Activated CD4-positive, alpha-beta T cell treated with anti-CD3 and anti-CD28 coated beads for 48 hours (primary cell): Measurements from ENCODE around the gene MAT2B.

Experiments
- DNase-seq: peaks from one replicate; pipeline ENCODE4 v3.0.0-alpha.2; 2020

Gene MAT2B

DNA sequence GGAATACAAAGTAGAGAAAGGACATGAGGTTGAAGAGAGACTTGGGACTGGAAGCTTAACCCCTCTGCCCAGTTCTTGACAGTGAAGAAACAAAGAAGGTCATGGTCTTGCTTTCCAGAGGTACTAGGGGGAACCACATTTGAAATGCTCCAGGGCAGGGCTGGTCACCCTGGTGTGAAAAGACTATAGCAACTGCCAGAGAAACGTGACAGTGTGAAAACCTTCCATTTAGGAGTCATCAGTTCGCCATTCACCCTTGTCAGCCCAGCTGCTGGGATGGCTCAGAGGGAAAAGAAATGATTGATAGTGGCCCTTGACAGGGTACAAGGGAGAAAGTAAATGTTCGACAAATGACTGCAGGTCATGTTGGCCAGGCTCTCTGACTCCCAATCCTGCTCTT lies 56.7 kb downstream of the MAT2B start:
- DNase-seq: no peak

- DNase-seq: no peak
Observed at GRCh38 chr5:163563112-163563511, 57.7 kb downstream of the MAT2B start.

- DNase-seq: no peak
Observed at GRCh38 chr5:163563880-163564279, 58.5 kb downstream of the MAT2B start.

DNA sequence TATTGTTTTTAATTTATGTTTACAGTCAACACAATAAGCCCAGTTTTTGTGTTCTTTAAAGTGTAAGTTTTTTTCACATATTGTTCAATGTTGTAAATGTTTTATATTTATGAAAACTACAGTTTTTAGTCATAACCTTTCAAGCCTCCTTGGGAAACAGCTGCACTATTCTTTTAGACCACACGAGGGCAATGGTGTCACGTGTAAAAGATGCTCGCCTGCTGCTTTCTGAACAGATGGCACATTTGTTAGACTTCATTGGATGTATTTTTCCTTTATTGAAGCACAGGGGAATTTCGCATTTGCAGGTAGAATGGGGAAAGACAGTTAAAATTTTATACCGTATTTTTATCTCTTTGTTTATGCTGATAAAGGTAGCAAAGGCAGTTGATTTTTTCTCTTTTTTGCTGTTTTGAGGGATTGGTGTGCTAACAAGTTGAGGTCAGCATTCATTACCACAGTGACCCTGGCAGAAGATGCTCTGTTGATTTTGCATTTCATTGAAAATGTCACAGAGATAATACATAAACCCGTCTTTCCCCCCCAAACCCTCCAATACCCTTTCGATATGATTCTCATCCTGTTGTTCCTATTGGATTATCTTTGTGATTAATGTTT lies 59.0 kb downstream of the MAT2B start:
- DNase-seq: peak; percentile 76

- no peak for DNase-seq
Observed at GRCh38 chr5:163565492-163565891, 60.1 kb downstream of the MAT2B start.

DNA sequence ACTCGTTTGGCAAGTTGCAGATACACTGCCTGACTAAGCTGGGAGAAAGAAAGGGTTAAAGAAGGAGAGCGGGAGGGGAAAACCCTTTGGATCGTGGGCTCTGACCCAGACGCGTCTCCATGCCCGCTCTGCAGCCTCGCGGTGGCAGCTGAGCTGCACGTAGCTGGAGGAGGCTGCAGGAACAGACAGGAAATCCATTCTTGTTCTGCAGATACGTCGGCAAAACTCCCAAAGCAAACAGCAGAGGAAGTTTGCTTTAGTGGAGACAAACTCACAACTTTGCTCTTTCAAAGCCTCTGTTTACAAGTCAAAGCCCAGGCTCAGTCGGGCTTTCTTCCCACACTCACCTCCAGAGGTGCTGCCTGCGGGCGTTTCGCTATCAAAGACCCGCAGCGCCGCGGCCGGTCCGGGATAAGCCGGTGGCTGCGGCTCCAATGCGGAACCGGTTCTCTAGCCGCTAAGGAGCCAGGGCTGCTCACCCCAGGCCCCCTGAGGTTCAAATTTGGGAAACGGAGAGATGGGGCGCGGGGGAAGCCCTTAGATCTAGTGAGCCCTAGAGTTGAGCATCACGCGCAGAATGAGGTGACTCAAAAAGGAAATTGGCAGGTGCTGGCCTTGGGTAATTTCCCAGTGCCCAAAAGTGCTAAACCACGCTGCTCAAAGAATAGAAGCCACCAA lies 60.7 kb downstream of the MAT2B start:
- DNase-seq: peak; percentile 35

DNA sequence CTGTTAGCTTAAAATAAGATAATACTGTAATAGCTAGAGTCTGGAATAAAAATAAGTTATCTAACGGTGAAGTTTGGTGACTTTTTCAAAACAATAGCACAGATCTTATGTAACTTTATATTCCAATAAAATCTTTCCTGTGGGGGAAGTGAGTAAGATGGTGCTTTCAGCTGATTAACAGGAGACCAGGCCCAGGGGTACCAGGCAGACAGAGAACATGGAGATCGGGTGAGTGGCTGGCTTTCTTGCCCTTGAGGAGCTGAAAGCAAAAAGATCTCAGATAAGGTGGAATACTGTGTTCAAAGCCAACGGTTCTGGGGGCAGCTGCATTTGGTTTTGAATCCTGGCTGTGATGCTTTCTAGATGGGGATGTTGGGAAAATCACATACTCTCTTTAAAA lies 61.3 kb downstream of the MAT2B start:
- DNase-seq: no peak

- DNase-seq: no peak
Observed at GRCh38 chr5:163567811-163568210, 62.4 kb downstream of the MAT2B start.
